ENCODE results near the gene HES4. TPM values are rescaled to one million over a fixed set of nuclear protein-coding genes. Genes with fewer than 3 reads are reported as not detected.
A peak's percentile ranks its signal among the peaks of the same experiment; 100 is the strongest.

HES4 gene
- total and polyA plus RNA-seq, 2 of the 13 experiments (the other 11 are each of a cell fraction or from before 2014, with no cell fraction given), result 8.8 to 10.6 TPM

DNA sequence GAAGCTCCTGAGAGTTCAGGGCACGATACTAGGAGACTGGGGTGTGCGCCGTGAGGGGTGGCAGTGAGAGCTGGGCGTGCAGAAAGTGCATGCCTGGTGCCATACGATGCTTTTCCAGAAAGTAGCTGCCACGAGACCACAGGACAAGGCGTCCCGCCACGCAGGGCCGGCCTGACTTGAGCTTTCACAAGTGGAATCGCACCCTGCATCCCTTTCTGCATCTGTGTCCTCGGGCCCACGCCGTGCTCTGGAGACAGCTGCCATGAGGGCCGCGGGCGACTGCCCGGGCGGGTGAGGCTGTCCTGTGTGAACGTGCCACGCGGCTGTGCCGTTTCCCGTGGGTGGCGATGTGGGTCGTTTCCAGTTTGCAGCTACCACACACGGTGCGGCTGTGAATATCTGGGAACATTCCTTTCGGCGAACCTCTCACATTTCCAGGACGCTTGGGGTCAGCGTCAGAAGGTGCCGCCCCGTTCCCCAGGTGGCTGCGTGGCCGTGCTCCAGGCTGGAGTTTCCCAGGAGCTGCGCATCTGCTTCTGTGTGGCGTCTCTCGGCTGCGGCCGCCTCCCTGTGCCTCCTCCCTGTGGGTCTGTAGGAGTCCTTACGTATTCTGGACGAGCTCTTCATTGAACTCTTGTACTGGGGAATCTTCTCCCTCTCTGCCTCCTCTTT, 17.0 kb downstream of the HES4 start:
- Histone ChIP-seq H3K36me3 (replicated peaks in 1 of 2; ENCODE audit: control insufficient read depth in 1 of 2, insufficient read depth in 2 of 2, low read length in 2 of 2) (no peaks in the 10 kb centered on the region), H3K4me1 (ENCODE audit: insufficient read depth, low read length) (peaks cover 45% of the 10 kb centered on the region), H3K4me3 (replicated peaks in 1 of 3; ENCODE audit: insufficient read depth in 1 of 3, low read depth in 2 of 3, low read length in 3 of 3) (peak overlapping the region in 1 of 3 experiments; percentile 70; a peak in 1 of 6 replicates), H4K20me1 (ENCODE audit: insufficient read depth, low read length) (no peaks in the 10 kb centered on the region), H3K27ac (ENCODE audit: extremely low read length, insufficient read depth, low read length) (no peak overlapping the region), H3K9ac (ENCODE audit: insufficient read depth, low read depth, low read length) (no peak overlapping the region), H3K4me2 (ENCODE audit: low read depth, low read length) (peak overlapping the region; percentile 74), H3K27me3 (ENCODE audit: control insufficient read depth in 1 of 2, insufficient read depth in 2 of 2, low read length in 2 of 2) (peaks cover 22 to 60% of the 10 kb centered on the region in 2 experiments), H2AFZ (ENCODE audit: low read length) (no peak overlapping the region), H3K9me3 (ENCODE audit: low read length) (no peaks in the 10 kb centered on the region), H3K79me2 (ENCODE audit: insufficient read depth, low read length) (no peaks in the 10 kb centered on the region)
- ATAC-seq (no peak), FAIRE-seq (no peak), DNase-seq (ENCODE audit: low spot score) (no peak)
- TF ChIP-seq ZNF205 (CRISPR knock-in tag; IDR thresholded peaks at IDR 0.05), result no peak
- TF ChIP-seq, protein P1, sequence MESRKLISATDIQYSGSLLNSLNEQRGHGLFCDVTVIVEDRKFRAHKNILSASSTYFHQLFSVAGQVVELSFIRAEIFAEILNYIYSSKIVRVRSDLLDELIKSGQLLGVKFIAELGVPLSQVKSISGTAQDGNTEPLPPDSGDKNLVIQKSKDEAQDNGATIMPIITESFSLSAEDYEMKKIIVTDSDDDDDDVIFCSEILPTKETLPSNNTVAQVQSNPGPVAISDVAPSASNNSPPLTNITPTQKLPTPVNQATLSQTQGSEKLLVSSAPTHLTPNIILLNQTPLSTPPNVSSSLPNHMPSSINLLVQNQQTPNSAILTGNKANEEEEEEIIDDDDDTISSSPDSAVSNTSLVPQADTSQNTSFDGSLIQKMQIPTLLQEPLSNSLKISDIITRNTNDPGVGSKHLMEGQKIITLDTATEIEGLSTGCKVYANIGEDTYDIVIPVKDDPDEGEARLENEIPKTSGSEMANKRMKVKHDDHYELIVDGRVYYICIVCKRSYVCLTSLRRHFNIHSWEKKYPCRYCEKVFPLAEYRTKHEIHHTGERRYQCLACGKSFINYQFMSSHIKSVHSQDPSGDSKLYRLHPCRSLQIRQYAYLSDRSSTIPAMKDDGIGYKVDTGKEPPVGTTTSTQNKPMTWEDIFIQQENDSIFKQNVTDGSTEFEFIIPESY (CRISPR knock-in tag; IDR thresholded peaks at IDR 0.05), result peak; percentile 19; the same call in 1 of the 2 replicates
- ChIA-PET POLR2A (interaction anchor here (0.8 to 1.3 kb wide), 3 partner anchors 16 to 142 kb away, joined by 3 read pairs; partner anchors contain the start of gene PLEKHN1), CTCF (ENCODE audit: low intra/inter-chr PET ratio, low total read pairs) (interaction anchor here (2.4 kb wide), 1 partner anchor 81 kb away, joined by 8 read pairs; no protein-coding TSS in a partner anchor)
- intact Hi-C loops (cut with micrococcal nuclease; ENCODE audit: unreplicated experiment) (no loop called here), in situ Hi-C loops (cut with HindIII; ENCODE audit: extremely low pct_ligation_motif_present, low pct_unique_long_range_greater_than_20kb) (no loop called here)
- no TSS peak for BruUV-seq (replicated peaks)
- 55% methylated on average over 14 of the region's 43 CpGs for WGBS (ENCODE audit: low lambda C conversion rate)

DNA sequence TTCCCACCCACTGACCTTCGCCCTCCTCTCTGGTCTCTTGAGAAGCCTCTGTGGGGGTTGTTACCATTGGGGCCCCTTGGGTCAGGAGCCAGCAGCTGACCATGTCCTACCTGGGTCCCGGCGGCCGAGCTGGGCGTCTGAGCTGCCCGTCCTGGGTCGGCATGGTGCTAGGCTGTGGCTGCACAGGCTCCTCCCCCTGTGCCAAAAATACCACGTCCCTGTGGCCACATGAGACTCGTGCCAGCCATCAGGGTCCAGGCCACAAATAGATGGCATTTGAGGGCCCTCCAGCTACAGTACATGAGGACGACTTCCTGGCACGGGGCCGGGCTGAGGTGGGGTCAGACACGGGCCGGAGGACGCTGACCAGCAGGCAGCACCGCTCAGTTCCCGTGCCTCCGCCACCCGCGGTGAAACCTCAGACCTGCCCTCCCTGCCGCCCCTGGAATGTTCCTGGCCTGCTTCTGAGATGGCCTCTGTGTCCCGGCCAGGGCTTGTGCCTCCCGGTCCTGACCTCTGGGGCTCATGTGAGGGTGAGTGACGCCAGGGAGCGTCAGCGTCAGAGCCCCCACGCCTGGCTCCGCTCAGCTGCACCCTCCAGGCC, 17.8 kb downstream of the HES4 start, which contains the start of gene PERM1:
PERM1 (minus strand) TSS at position 139 of the 604 bp plus-strand sequence. CDS start 1,064 bp downstream, outside the sequence.
- 0% methylated on average over 4 of the region's 28 CpGs for WGBS (ENCODE audit: low lambda C conversion rate)
- Histone ChIP-seq H3K4me2 (ENCODE audit: low read depth, low read length) (peak within 1 kb of the TSS; percentile 74), H4K20me1 (ENCODE audit: insufficient read depth, low read length) (no peaks in the 10 kb centered on the region), H3K36me3 (replicated peaks in 1 of 2; ENCODE audit: control insufficient read depth in 1 of 2, insufficient read depth in 2 of 2, low read length in 2 of 2) (no peaks in the 10 kb centered on the region), H3K27ac (ENCODE audit: extremely low read length, insufficient read depth, low read length) (no peak within 1 kb of the TSS), H3K9ac (ENCODE audit: insufficient read depth, low read depth, low read length) (peak within 1 kb of the TSS; percentile 15; the same call in 1 of the 2 replicates), H3K4me3 (replicated peaks in 1 of 3; ENCODE audit: insufficient read depth in 1 of 3, low read depth in 2 of 3, low read length in 3 of 3) (peak within 1 kb of the TSS in 2 of 3 experiments; percentile 3 to 70; a peak in 2 of 6 replicates), H3K4me1 (ENCODE audit: insufficient read depth, low read length) (peaks cover 45% of the 10 kb centered on the region), H3K27me3 (ENCODE audit: control insufficient read depth in 1 of 2, insufficient read depth in 2 of 2, low read length in 2 of 2) (peaks cover 22 to 60% of the 10 kb centered on the region in 2 experiments), H3K79me2 (ENCODE audit: insufficient read depth, low read length) (no peaks in the 10 kb centered on the region), H2AFZ (ENCODE audit: low read length) (no peak within 1 kb of the TSS), H3K9me3 (ENCODE audit: low read length) (no peaks in the 10 kb centered on the region)
- FAIRE-seq (no peak), ATAC-seq (no peak), DNase-seq (ENCODE audit: low spot score) (no peak)
- no TSS peak for BruUV-seq (replicated peaks)
- ChIA-PET CTCF (ENCODE audit: low intra/inter-chr PET ratio, low total read pairs) (no interaction called here), POLR2A (interaction anchor here (1.0 to 1.9 kb wide), 3 partner anchors 15 to 20 kb away, joined by 3 to 4 read pairs (median 3); partner anchors contain the start of genes HES4 and PLEKHN1)
- intact Hi-C loops (cut with micrococcal nuclease; ENCODE audit: unreplicated experiment) (no loop called here), in situ Hi-C loops (cut with HindIII; ENCODE audit: extremely low pct_ligation_motif_present, low pct_unique_long_range_greater_than_20kb) (no loop called here)
- TF ChIP-seq AKAP8 (CRISPR knock-in tag; IDR thresholded peaks at IDR 0.05) (no peak), ZNF30 (CRISPR knock-in tag; IDR thresholded peaks at IDR 0.05) (0 out of 2 replicates have a peak, but pooled peaks have one; percentile 36), ZNF33B (CRISPR knock-in tag; IDR thresholded peaks at IDR 0.05) (0 out of 2 replicates have a peak, but pooled peaks have one; percentile 55), NR2F6 (IDR thresholded peaks at IDR 0.05) (no peak), NR2F6 (CRISPR knock-in tag; IDR thresholded peaks at IDR 0.05) (peak; percentile 31; the same call in 1 of the 2 replicates), TEAD3 (CRISPR knock-in tag; optimal IDR thresholded peaks at IDR 0.05; ENCODE audit: borderline replicate concordance) (peak; percentile 79), NRL (CRISPR knock-in tag; IDR thresholded peaks at IDR 0.05; ENCODE audit: borderline replicate concordance) (peak; percentile 50; the same call in 1 of the 2 replicates)
- TF ChIP-seq, protein P2, sequence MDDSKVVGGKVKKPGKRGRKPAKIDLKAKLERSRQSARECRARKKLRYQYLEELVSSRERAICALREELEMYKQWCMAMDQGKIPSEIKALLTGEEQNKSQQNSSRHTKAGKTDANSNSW (CRISPR knock-in tag; IDR thresholded peaks at IDR 0.05; ENCODE audit: borderline replicate concordance), result peak; percentile 49; the same call in 1 of the 2 replicates
- TF ChIP-seq, protein P3, sequence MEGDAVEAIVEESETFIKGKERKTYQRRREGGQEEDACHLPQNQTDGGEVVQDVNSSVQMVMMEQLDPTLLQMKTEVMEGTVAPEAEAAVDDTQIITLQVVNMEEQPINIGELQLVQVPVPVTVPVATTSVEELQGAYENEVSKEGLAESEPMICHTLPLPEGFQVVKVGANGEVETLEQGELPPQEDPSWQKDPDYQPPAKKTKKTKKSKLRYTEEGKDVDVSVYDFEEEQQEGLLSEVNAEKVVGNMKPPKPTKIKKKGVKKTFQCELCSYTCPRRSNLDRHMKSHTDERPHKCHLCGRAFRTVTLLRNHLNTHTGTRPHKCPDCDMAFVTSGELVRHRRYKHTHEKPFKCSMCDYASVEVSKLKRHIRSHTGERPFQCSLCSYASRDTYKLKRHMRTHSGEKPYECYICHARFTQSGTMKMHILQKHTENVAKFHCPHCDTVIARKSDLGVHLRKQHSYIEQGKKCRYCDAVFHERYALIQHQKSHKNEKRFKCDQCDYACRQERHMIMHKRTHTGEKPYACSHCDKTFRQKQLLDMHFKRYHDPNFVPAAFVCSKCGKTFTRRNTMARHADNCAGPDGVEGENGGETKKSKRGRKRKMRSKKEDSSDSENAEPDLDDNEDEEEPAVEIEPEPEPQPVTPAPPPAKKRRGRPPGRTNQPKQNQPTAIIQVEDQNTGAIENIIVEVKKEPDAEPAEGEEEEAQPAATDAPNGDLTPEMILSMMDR (CRISPR knock-in tag; IDR thresholded peaks at IDR 0.05), result peak; percentile 17; the same call in 1 of the 2 replicates

All from HepG2 (cell line).